ENCODE measurements around the gene P3H3.

P3H3 gene

DNA sequence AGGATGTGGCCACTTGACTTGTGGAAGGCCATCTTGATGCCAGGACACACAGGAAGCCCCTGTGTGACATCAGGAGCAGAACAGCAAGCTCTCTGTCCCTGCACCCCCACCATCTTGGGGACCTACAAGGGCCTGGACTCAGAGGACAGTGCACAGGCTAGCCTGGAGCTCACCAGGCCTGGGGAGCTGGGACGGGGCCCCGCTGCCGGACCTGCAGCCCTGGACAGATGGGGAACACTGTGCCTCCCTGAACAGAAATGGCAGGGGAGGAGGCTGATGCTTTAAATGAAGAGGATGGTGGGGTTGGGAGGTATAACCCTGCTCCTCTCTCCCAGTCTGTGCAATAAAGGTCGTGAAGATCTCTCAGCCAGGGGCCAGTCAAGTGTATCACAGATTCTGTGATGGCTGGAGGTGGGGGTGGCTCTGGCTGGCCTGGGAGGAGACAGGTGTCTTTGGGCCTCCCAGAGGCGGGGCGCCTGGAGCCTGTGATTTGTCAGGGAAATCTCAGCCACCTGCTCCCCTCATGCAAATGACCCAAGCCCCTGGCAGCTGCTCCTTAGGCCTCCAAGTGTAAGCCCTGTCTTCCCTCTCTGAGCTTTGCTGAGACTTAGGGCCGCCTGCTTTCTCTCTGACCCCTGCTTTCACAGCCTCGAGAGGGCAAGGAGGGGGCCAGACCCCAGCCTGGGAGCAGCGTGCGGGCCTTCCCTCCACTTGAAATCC is 11.4 kb downstream of the P3H3 start:
- TF ChIP-seq EGR1 (IDR thresholded peaks at IDR 0.05): no peak
- TF ChIP-seq, protein P1, sequence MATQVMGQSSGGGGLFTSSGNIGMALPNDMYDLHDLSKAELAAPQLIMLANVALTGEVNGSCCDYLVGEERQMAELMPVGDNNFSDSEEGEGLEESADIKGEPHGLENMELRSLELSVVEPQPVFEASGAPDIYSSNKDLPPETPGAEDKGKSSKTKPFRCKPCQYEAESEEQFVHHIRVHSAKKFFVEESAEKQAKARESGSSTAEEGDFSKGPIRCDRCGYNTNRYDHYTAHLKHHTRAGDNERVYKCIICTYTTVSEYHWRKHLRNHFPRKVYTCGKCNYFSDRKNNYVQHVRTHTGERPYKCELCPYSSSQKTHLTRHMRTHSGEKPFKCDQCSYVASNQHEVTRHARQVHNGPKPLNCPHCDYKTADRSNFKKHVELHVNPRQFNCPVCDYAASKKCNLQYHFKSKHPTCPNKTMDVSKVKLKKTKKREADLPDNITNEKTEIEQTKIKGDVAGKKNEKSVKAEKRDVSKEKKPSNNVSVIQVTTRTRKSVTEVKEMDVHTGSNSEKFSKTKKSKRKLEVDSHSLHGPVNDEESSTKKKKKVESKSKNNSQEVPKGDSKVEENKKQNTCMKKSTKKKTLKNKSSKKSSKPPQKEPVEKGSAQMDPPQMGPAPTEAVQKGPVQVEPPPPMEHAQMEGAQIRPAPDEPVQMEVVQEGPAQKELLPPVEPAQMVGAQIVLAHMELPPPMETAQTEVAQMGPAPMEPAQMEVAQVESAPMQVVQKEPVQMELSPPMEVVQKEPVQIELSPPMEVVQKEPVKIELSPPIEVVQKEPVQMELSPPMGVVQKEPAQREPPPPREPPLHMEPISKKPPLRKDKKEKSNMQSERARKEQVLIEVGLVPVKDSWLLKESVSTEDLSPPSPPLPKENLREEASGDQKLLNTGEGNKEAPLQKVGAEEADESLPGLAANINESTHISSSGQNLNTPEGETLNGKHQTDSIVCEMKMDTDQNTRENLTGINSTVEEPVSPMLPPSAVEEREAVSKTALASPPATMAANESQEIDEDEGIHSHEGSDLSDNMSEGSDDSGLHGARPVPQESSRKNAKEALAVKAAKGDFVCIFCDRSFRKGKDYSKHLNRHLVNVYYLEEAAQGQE (IDR thresholded peaks at IDR 0.05; ENCODE audit: low read depth): no peak
- TF ChIP-seq EP300 (IDR thresholded peaks at IDR 0.05; ENCODE audit: borderline replicate concordance): no peak
- TF ChIP-seq CREB1 (IDR thresholded peaks at IDR 0.05; ENCODE audit: low read depth): no peak
- TF ChIP-seq YY1 (IDR thresholded peaks at IDR 0.05; ENCODE audit: low read depth): no peak
- no peak for TF ChIP-seq RAD21 (IDR thresholded peaks at IDR 0.05; ENCODE audit: low read depth)
- TF ChIP-seq FOXM1 (IDR thresholded peaks at IDR 0.05; ENCODE audit: borderline replicate concordance, low read depth): no peak
- TF ChIP-seq, protein P2, sequence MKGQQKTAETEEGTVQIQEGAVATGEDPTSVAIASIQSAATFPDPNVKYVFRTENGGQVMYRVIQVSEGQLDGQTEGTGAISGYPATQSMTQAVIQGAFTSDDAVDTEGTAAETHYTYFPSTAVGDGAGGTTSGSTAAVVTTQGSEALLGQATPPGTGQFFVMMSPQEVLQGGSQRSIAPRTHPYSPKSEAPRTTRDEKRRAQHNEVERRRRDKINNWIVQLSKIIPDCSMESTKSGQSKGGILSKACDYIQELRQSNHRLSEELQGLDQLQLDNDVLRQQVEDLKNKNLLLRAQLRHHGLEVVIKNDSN (IDR thresholded peaks at IDR 0.05): no peak
- TF ChIP-seq, protein P3, sequence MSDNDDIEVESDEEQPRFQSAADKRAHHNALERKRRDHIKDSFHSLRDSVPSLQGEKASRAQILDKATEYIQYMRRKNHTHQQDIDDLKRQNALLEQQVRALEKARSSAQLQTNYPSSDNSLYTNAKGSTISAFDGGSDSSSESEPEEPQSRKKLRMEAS (IDR thresholded peaks at IDR 0.05): no peak
- no peak for TF ChIP-seq TCF12 (IDR thresholded peaks at IDR 0.05; ENCODE audit: low read depth)
- TF ChIP-seq NFIC (IDR thresholded peaks at IDR 0.05): no peak

DNA sequence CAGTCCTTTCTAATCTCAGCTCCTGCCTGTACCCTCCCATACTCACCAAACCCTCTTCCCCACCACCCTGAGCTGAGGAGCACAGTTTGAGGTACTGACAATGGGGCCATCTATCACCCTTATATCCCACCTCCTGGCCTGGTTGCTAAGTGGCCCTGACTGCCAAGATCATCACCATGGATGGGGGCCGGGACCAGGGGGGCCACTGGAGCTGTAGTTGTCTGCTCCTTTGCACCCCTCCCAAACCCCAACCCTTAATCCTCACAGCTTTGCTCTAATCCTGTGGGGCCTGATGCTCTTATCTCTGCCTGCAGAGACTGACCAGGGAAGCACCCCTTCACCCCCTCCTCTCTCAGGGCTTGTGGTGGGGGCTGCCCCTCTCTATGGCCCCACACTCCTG is 12.1 kb downstream of the P3H3 start:
- TF ChIP-seq TEAD4 (IDR thresholded peaks at IDR 0.05) (no peak), TCF12 (IDR thresholded peaks at IDR 0.05; ENCODE audit: low read depth) (no peak), FOXM1 (IDR thresholded peaks at IDR 0.05; ENCODE audit: borderline replicate concordance, low read depth) (no peak), ZBTB7A (IDR thresholded peaks at IDR 0.05; ENCODE audit: low read depth) (no peak), EP300 (IDR thresholded peaks at IDR 0.05; ENCODE audit: borderline replicate concordance) (no peak), NFIC (IDR thresholded peaks at IDR 0.05) (no peak), EGR1 (IDR thresholded peaks at IDR 0.05) (no peak), YY1 (IDR thresholded peaks at IDR 0.05; ENCODE audit: low read depth) (no peak), RAD21 (IDR thresholded peaks at IDR 0.05; ENCODE audit: low read depth) (no peak), CREB1 (IDR thresholded peaks at IDR 0.05; ENCODE audit: low read depth) (no peak), CEBPB (IDR thresholded peaks at IDR 0.05) (no peak)
- TF ChIP-seq, protein P3 (IDR thresholded peaks at IDR 0.05): no peak
- TF ChIP-seq, protein P1 (IDR thresholded peaks at IDR 0.05; ENCODE audit: low read depth): no peak

DNA sequence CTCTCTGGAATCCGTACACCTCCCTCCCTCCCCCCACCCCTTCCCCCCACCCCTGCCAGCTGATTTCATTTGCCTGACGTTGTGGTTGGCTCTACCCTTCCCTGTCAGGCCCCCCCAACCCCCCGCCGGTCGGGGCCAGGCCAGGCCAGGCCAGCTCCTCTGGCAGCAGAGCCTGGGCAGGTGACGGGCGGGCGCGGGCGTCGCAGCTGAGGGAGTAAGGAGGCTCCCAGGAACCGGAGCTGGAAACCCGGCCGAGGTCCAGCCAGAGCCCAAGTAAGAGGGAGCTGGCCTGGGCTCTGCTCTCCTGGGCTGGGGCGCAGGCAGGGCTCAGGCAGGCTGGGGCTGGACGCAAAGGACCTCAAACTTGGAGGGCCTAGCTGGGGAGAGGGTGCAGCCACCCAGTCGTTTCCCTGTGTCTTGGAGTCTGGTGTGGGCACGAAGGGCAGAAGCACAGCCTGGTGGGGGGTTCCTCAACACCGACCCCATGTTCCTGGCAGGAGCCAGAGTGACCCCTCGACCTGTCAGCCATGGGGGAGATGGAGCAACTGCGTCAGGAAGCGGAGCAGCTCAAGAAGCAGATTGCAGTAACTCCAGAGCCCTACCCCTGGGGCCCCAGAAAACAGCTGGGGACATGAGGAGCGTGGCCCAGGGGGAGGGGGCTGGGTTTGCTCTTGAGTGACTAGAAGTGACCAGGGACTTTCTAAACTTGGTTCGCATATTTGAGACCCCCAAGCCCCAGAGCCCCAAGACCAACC is 12.7 kb downstream of the P3H3 start, which contains the start of gene GNB3:
TSS of gene GNB3 (plus strand) at position 165 of the 755 bp plus-strand sequence. CDS start at position 528, 363 bp downstream.
- TF ChIP-seq FOXM1 (IDR thresholded peaks at IDR 0.05; ENCODE audit: borderline replicate concordance, low read depth) (no peak), TEAD4 (IDR thresholded peaks at IDR 0.05) (no peak), TCF12 (IDR thresholded peaks at IDR 0.05; ENCODE audit: low read depth) (no peak), CEBPB (IDR thresholded peaks at IDR 0.05) (no peak), RAD21 (IDR thresholded peaks at IDR 0.05; ENCODE audit: low read depth) (no peak), EGR1 (IDR thresholded peaks at IDR 0.05) (no peak), NFIC (IDR thresholded peaks at IDR 0.05) (no peak)
- TF ChIP-seq, protein P3 (IDR thresholded peaks at IDR 0.05): no peak
- TF ChIP-seq, protein P1 (IDR thresholded peaks at IDR 0.05; ENCODE audit: low read depth): no peak

DNA sequence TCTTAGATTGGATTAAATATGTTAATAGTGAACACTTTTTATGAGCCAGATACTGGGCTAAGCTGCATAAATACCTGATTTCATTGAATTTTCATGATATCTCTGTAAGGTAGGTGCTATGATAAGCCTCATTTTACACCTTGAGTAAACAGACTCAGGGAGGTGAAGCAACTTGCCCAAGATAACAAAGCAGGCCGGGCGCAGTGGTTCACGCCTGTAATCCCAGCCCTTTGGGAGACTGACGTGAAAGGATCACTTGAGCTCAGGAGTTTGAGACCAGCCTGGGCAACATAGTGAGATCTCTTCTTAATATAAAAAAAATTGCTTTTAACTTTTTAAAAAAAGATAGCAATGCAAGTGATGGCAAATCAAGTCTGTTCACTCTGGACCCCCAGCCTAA is 13.9 kb downstream of the P3H3 start:
- TF ChIP-seq TAF1 (IDR thresholded peaks at IDR 0.05; ENCODE audit: low read depth): no peak
- no peak for TF ChIP-seq ZBTB7A (IDR thresholded peaks at IDR 0.05; ENCODE audit: low read depth)
- TF ChIP-seq CREB1 (IDR thresholded peaks at IDR 0.05; ENCODE audit: low read depth): no peak
- TF ChIP-seq, protein P3 (IDR thresholded peaks at IDR 0.05): no peak
- no peak for TF ChIP-seq EGR1 (IDR thresholded peaks at IDR 0.05)
- TF ChIP-seq, protein P1 (IDR thresholded peaks at IDR 0.05; ENCODE audit: low read depth): no peak
- no peak for TF ChIP-seq EP300 (IDR thresholded peaks at IDR 0.05; ENCODE audit: borderline replicate concordance)
